GM12801 (cell line): ENCODE data around the gene STK39.

Experiments used
- CTCF ChIP-seq: IDR thresholded peaks from one replicate; pipeline ENCODE4 v1.5.1; 2011; ENCODE audit warnings: control low read depth; ENCODE audit not compliant: insufficient read length; ENCODE audit errors: extremely low read depth

STK39 gene

GRCh38 chr2:167960089-167960747 lies 287.2 kb downstream of the STK39 start:
- TF ChIP-seq CTCF = no peak

GRCh38 chr2:167957662-167958061 lies 289.7 kb downstream of the STK39 start:
- TF ChIP-seq CTCF = no peak

GRCh38 chr2:167955264-167955906 lies 292.0 kb downstream of the STK39 start:
- no peak for TF ChIP-seq CTCF

GRCh38 chr2:167954495-167954894 lies 292.9 kb downstream of the STK39 start:
- no peak for TF ChIP-seq CTCF

GRCh38 chr2:167953776-167954175 lies 293.6 kb downstream of the STK39 start:
- TF ChIP-seq CTCF = no peak

- TF ChIP-seq CTCF = no peak
Observed at GRCh38 chr2:167950571-167950970, 296.8 kb downstream of the STK39 start.

- no peak for TF ChIP-seq CTCF
Observed at GRCh38 chr2:167946441-167946841, 301.0 kb downstream of the STK39 start.
